Transverse colon (tissue), 4 donors: ENCODE results near the gene ARIH2.

Experiments used
- CTCF ChIP-seq, 5 experiments: fragments of 200-600 bp in 3 of 5; fragments of 450-650 bp in 2 of 5; sonication (generic) in 3 of 5; IDR thresholded peaks; 1 replicate in 2 of 5; 2 replicates in 3 of 5; pipeline ENCODE4 v1.5.1; 2016 to 2017; ENCODE audit warnings: antibody characterized with exemption in 5 of 5, inconsistent platforms in 3 of 5, mild to moderate bottlenecking in 2 of 5, moderate library complexity in 1 of 5
- POLR2A ChIP-seq: fragments of 450-650 bp; IDR thresholded peaks from one replicate; pipeline ENCODE4 v1.6.1; 2016; ENCODE audit warnings: antibody characterized with exemption, mild to moderate bottlenecking, moderate library complexity
- POLR2AphosphoS5 ChIP-seq, 3 donors: sonication (generic); formaldehyde crosslinking; IDR thresholded peaks; one replicate each; pipeline ENCODE4 v1.6.1; 2016; ENCODE audit warnings: antibody characterized with exemption in 3 of 3

- TF ChIP-seq CTCF (IDR thresholded peaks at IDR 0.05) (no peak), POLR2A (no peak), POLR2AphosphoS5 (IDR thresholded peaks at IDR 0.05) (no peak)
Measured at GRCh38 chr3:48991851-48992545, 73.4 kb downstream of the ARIH2 start.
